ENCODE data around the gene ZNF841. TPM values are rescaled to one million over a fixed set of nuclear protein-coding genes. Genes with fewer than 3 reads are reported as not detected.

Gene ZNF841
- total and polyA plus RNA-seq, 9 of the 15 experiments (the other 6 are each of a cell fraction or from before 2014, with no cell fraction given): 3.1 to 17.1 (median 11.0) TPM

DNA sequence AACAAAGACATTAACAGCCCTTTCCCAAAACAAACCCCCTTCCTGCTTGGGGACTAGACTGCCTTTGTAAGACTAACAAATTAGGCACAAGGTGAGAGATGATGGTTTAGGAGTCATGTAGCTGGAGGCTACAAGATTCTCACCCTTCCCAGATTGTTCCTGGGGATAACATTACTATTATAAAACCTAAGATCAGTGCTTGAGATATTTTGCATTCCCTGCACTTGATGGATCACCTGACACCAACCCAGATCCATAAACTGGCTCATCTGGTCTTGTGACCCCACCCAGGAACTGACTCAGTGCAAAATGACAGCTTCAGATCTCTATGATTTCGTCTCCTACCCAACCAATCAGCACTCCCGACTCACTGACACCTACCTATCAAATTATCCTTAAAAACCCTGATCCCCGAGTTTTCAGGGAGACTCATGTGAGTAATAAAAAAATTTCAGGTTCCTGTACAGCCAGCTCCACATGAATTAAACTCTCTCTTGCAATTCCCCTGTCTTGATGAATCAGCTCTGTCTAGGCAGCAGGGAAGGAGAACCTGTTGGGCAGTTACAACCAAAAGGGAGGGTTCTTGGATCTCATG is 46.5 kb upstream of the ZNF841 start:
- peaks cover 24% of the 10 kb centered on the region for H3K79me2 ChIP-seq (ENCODE audit: control insufficient read depth, insufficient read depth, low read length)
- intact Hi-C loops (cut with micrococcal nuclease) (loop anchor here (5.0 kb wide), 1 partner anchor 45 kb away; no protein-coding TSS in a partner anchor), in situ Hi-C loops (cut with MboI) (no loop called here)
- no peak overlapping the region for H3K27ac ChIP-seq (ENCODE audit: extremely low read depth, low read depth, low read length)
- TF ChIP-seq, protein P1, sequence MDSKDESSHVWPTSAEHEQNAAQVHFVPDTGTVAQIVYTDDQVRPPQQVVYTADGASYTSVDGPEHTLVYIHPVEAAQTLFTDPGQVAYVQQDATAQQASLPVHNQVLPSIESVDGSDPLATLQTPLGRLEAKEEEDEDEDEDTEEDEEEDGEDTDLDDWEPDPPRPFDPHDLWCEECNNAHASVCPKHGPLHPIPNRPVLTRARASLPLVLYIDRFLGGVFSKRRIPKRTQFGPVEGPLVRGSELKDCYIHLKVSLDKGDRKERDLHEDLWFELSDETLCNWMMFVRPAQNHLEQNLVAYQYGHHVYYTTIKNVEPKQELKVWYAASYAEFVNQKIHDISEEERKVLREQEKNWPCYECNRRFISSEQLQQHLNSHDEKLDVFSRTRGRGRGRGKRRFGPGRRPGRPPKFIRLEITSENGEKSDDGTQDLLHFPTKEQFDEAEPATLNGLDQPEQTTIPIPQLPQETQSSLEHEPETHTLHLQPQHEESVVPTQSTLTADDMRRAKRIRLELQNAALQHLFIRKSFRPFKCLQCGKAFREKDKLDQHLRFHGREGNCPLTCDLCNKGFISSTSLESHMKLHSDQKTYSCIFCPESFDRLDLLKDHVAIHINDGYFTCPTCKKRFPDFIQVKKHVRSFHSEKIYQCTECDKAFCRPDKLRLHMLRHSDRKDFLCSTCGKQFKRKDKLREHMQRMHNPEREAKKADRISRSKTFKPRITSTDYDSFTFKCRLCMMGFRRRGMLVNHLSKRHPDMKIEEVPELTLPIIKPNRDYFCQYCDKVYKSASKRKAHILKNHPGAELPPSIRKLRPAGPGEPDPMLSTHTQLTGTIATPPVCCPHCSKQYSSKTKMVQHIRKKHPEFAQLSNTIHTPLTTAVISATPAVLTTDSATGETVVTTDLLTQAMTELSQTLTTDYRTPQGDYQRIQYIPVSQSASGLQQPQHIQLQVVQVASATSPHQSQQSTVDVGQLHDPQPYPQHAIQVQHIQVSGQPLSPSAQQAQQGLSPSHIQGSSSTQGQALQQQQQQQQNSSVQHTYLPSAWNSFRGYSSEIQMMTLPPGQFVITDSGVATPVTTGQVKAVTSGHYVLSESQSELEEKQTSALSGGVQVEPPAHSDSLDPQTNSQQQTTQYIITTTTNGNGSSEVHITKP (IDR thresholded peaks at IDR 0.05; ENCODE audit: partially characterized antibody): no peak
- TF ChIP-seq FOSL1 (tag; conservative IDR thresholded peaks at IDR 0.05): peak; percentile 41
- TF ChIP-seq PKNOX1 (IDR thresholded peaks at IDR 0.05): peak; percentile 43
- no peaks in the 10 kb centered on the region for H3K27me3 ChIP-seq (ENCODE audit: control insufficient read depth in 2 of 2, insufficient read depth in 2 of 2, low read length in 2 of 2)
- CTCF ChIA-PET (ENCODE audit: low intra/inter-chr PET ratio): no interaction called here
- H3K4me2 ChIP-seq (ENCODE audit: insufficient read depth, low read length): no peak overlapping the region
- ATAC-seq: no peak
- peaks cover 12% of the 10 kb centered on the region in 2 experiments; a peak in 4 of 5 replicates for H3K4me1 ChIP-seq (replicated peaks in 1 of 2; ENCODE audit: control insufficient read depth in 2 of 2, insufficient read depth in 2 of 2, low read length in 2 of 2)
- no peak overlapping the region for H3K9ac ChIP-seq (ENCODE audit: insufficient read depth in 1 of 2, low read depth in 2 of 2, low read length in 2 of 2)
- H3K36me3 ChIP-seq (ENCODE audit: control insufficient read depth, insufficient read depth, low read length): no peaks in the 10 kb centered on the region
- 0% methylated on average over 3 of the region's 3 CpGs for WGBS (ENCODE audit: insufficient coverage, low coverage, missing lambda C conversion rate)
- DNase-seq (ENCODE audit: extremely low read depth in 1 of 4, low spot score in 3 of 4): peak in 1 of 4 experiments; percentile 2
- peaks cover 4% of the 10 kb centered on the region for H3K9me3 ChIP-seq (replicated peaks; ENCODE audit: control insufficient read depth, insufficient read depth, low read depth, low read length)
- no peak for FAIRE-seq
- H3K4me3 ChIP-seq: no peak overlapping the region
- POLR2A ChIA-PET: no interaction called here
- H4K20me1 ChIP-seq (replicated peaks; ENCODE audit: control insufficient read depth, insufficient read depth, low read length): no peaks in the 10 kb centered on the region
- no peak overlapping the region for H2AFZ ChIP-seq (ENCODE audit: low read depth, low read length)
- no TSS peak for BruUV-seq (replicated peaks)
- no peaks in the 10 kb centered on the region for H3K9me1 ChIP-seq (ENCODE audit: control insufficient read depth, insufficient read depth, low read length)
